GM21529 (cell line): ENCODE measurements around the gene GUCY2D.
A peak's percentile ranks its signal among the peaks of the same experiment; 100 is the strongest.

ENCODE experiments used
- ATAC-seq: cut with Tn5 transposase; IDR thresholded peaks from one replicate; pipeline ENCODE4 v1.9.1; 2021; ENCODE audit not compliant: unreplicated experiment

The GUCY2D gene

DNA sequence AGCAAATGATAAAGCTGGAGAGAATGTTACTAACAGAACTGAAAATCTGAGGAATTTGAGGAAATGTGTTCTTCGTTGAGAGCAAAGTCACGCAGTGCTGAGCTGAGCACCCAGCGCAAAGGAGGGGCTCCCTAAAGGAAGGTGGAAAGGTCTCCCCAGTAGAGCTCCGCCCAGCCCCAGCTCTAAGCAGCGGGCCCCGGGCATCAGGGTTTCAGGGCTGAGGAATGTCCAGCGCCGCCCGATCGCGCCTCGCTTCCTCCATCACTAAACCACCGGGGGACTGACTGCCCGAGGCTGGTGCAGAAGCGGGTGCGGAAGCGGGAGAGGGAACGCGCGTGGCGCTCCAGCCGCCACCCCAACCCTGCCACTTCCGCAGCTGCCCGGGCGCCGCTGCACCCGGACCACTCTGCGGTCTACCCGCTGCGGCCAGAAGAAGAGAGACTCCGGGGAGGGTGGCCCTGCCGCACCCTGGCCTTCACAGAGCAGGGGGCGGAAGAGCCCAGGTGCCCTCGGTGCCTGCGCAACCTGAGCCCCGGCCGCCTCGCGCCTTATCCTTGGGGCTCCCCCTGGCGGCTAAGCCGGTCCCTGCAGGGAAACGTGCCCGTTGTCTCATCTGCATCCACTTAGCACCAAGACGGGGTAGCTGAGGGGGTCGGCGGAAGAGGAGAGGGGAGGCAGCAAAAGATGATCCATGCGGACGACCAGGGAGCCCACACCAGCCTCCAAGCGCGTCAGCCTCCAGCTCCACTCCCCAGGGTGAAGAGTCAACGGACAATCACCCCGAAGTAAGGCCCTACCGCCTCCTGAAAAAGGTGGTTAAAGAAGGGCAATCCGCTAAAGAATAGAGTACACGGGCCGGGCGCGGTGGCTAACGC, 12.4 kb upstream of the GUCY2D start:
- ATAC-seq = peak; percentile 75

- no peak for ATAC-seq
Measured at GRCh38 chr17:7992516-7992915, 9.9 kb upstream of the GUCY2D start.

DNA sequence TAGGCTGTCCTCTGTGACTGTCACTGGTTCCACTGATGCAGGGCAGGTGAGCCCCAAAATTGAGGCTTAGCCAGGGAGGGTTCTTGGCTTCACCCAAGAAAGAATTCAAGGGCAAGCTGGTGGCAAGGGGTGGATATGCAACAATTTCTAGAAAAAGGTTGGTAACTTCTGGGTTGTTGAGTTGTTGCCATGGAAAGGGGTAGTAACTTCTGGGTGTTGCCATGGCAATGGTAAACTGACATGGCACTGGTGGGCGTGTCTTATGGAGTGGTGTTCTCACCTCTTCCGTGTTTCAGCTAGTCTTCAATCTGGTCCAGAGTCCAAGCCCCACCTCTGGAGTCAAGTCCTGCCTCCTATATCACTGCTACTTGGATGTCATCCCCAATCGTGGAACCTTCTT, 9.5 kb upstream of the GUCY2D start:
- ATAC-seq = no peak

- no peak for ATAC-seq
Measured at GRCh38 chr17:7993972-7994589, 8.3 kb upstream of the GUCY2D start.

- no peak for ATAC-seq
Measured at GRCh38 chr17:7995724-7996123, 6.7 kb upstream of the GUCY2D start.

DNA sequence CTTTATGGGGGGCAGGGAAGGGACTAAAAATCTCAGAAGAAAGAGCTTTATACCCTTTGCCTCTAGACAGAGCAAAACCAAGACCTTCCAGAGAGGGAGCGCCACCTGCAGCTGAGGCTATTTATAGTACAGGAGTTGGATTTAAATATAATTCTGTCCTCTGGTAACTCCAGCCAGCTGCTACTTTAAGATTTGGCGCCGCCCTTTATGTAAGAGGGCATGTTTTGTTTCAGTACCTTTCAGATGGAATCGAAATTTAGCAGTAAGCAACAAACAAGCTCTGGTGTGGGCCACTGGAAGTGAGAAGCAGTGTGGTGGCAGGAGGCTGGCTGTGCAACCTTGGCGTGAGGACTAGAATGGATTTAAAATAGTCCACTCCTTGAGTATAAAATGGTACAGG, 5.2 kb upstream of the GUCY2D start:
- no peak for ATAC-seq

DNA sequence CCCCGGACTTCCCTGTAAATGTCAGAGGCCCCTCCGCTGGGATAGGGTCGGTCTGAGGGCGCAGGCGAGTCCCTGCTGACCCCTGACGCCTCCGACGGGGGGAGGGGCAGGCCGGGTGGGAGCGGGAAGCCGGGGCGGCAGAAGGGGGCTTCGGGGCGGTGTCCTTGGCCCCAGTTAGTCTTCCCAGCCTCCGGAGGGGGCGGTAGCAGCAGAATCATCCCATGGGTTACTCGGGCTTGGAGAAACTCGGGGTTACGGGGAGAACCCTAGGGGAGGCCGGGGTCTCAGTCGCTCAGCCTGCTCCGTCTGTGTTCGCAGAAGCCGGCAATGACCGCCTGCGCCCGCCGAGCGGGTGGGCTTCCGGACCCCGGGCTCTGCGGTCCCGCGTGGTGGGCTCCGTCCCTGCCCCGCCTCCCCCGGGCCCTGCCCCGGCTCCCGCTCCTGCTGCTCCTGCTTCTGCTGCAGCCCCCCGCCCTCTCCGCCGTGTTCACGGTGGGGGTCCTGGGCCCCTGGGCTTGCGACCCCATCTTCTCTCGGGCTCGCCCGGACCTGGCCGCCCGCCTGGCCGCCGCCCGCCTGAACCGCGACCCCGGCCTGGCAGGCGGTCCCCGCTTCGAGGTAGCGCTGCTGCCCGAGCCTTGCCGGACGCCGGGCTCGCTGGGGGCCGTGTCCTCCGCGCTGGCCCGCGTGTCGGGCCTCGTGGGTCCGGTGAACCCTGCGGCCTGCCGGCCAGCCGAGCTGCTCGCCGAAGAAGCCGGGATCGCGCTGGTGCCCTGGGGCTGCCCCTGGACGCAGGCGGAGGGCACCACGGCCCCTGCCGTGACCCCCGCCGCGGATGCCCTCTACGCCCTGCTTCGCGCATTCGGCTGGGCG, 542 bp downstream of the GUCY2D start:
- ATAC-seq = no peak

- ATAC-seq = no peak
Measured at GRCh38 chr17:8003594-8004181, 1.3 kb downstream of the GUCY2D start.

DNA sequence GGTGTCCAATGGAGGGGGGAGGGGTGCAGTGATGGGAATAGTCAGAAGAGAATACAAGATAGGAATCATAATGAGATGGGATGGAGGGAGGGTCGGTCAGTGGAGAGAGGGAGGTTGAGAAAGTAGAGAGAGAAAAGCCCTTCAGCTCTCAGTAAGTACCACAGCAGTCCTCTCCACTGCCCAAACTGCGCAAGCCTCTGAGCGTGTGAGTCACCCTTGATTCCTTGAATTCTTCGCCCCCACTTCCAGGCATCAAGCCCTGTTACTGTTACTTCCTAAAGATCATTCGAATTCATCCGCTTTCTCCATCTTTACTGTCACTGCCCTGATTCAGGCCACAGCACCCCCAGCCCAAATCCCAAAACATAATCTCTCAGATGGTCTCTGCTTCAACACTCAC, 2.5 kb downstream of the GUCY2D start:
- ATAC-seq = no peak

DNA sequence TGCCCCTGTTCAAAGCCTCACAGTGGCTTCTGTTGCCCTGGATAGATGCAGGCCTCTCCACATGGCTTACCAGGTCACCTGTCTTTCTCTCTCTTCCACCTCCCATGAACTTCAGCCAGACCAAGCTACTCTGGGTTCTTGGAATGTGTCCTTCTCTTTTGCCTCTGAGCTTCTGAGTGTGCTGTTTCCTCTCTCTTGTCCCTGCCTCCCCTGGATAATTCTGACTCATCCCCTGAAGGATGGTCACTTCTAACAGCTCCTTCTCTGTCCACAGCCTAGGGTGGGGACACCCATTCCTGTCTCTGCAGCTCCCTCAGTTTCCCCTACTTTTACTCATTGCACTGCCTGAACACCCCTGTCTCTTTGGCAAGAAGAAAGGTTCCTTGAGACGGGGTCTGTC, 2.9 kb downstream of the GUCY2D start:
- ATAC-seq = no peak

DNA sequence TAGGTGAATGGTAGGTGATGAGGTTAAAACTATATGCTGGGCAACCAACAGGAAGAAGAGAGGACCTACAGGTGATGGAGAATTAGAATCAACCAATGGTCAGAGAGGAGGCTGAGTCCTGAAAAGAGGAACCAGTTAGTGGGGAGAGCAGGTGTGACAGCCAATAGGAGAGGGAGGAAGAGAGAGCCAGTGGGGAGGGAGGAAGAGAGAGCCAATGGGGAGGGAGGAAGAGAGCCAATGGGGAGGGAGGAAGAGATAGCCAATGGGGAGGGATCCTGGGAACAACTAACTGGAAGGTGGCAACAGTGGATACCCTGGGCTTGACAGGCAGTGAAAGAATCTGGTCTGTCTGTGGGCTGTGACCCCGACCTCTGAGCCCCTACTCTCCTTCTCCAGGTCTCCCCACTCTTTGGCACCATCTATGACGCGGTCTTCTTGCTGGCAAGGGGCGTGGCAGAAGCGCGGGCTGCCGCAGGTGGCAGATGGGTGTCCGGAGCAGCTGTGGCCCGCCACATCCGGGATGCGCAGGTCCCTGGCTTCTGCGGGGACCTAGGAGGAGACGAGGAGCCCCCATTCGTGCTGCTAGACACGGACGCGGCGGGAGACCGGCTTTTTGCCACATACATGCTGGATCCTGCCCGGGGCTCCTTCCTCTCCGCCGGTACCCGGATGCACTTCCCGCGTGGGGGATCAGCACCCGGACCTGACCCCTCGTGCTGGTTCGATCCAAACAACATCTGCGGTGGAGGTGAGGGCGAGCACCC, 3.7 kb downstream of the GUCY2D start:
- no peak for ATAC-seq

DNA sequence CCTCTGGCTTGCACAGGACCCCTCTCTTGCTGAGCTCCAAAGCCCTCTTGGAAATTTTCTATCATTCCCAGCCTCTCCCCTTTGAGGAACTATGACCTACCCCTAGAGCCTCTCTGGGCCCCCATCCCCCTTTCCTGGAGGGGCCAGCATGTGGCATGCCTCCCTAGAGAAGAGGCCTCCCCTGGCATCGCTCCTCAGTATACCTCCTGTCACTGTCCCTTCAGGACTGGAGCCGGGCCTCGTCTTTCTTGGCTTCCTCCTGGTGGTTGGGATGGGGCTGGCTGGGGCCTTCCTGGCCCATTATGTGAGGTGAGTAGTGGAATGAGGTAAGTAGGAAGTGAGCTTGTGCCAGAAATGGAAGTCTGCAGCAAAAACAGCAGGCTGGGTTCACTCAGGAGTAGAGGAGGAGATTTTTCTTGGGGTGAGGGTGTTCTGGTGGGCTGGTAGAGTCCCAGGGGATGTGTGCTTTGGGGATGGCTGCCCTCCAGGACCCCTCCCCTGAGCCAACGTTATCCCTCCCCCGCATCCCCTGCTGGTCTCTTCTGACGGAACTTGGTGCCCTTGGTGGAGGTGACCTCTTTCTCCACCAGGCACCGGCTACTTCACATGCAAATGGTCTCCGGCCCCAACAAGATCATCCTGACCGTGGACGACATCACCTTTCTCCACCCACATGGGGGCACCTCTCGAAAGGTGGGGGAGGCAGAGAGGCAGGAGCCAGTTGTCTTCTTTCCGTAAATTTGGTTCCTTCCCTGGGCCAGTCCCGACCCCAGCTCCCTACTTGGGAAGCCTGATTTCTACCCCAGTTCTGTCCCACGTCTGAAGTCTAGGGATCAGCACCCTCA, 4.6 kb downstream of the GUCY2D start:
- ATAC-seq = no peak

DNA sequence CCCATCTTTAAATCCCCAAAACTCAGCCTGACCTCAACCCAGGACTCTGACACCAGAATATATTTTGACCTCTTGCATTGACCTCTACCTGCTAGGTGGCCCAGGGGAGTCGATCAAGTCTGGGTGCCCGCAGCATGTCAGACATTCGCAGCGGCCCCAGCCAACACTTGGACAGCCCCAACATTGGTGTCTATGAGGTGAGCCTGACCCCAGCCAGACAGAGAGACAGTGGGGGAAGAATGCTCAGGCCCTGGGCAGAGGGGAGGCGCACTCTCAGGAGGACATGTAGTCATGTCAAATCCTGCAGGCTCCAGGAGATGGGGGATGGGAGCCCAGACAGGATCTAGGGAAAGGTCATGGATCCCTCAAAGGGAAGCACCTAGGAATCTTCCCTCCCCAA, 5.4 kb downstream of the GUCY2D start:
- ATAC-seq = no peak

- no peak for ATAC-seq
Measured at GRCh38 chr17:8012045-8012580, 9.7 kb downstream of the GUCY2D start.

DNA sequence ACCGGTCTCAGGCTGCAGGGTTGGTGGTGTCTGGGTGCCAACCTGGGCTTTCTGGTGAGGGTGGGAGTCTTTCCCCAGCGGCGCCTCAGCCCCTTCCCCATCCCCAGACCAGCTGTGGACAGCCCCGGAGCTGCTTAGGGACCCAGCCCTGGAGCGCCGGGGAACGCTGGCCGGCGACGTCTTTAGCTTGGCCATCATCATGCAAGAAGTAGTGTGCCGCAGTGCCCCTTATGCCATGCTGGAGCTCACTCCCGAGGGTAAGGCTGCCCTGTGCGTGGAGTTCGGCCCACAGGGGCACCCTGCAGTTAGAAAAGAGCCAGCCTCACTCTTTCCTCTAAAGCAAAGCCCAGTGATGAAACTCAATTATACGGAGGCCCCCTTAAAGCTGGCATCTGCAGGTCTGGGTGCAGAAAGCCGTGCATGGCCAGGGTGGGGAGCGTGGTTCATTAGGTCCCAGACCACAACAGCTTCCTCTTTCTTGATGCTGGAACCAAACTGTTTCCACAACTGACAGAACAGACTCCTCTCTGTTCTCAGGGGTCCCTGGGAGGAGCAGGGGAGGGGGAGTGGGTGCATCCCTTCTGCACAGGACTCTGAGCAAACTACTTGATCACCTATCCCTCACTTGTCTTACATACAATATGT, 10.7 kb downstream of the GUCY2D start:
- ATAC-seq = no peak

- ATAC-seq = no peak
Measured at GRCh38 chr17:8013731-8014557, 11.5 kb downstream of the GUCY2D start.

GRCh38 chr17:8014558-8014850, 12.1 kb downstream of the GUCY2D start:
- ATAC-seq = no peak

DNA sequence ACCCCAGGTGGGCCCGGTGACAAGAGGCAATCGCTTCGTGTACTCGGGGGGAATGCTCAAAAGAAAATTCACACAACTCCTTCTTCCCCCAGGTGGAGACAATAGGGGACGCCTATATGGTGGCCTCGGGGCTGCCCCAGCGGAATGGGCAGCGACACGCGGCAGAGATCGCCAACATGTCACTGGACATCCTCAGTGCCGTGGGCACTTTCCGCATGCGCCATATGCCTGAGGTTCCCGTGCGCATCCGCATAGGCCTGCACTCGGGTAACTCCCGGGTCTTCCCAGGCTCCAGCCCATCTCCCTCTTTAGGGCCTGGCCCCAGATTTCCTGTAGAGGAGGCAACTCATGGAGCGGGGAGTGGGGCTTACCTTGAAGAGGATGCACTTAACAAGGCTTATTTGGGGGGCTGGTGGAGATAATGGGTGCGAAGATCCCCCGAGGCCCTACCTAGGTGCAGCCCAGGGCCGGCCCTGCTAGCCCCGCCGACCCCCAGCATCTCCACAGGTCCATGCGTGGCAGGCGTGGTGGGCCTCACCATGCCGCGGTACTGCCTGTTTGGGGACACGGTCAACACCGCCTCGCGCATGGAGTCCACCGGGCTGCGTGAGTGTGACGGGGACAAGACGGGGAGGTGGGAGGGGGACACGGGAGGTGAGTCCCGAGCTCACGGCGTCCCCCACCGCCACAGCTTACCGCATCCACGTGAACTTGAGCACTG, 13.0 kb downstream of the GUCY2D start:
- no peak for ATAC-seq
